Cardiac muscle cell (in vitro differentiated cells and primary cell): Measurements from ENCODE around the gene TMX4. TPM values are rescaled to one million over a fixed set of nuclear protein-coding genes. Genes with fewer than 3 reads are reported as not detected.

Source experiments
- DNase-seq, 2 donors: peaks; one replicate each; pipeline versions ENCODE4 v3.0.0 to v3.0.0-alpha.2; 2010 to 2017; ENCODE audit warnings: low read depth in 1 of 2, low spot score in 1 of 2
- H3K27ac ChIP-seq: fragments of 200-600 bp; sonication (generic); 2 replicates; pipeline ENCODE4 v1.5.1; 2016
- H3K27me3 ChIP-seq: fragments of 200-600 bp; sonication (generic); 2 replicates; pipeline ENCODE4 v1.6.0; 2016; ENCODE audit warnings: control low read depth
- H3K36me3 ChIP-seq: fragments of 200-600 bp; sonication (generic); 2 replicates; pipeline ENCODE4 v1.5.1; 2016; ENCODE audit warnings: control low read depth
- H3K4me1 ChIP-seq: fragments of 200-600 bp; sonication (generic); 2 replicates; pipeline ENCODE4 v1.8.1; 2017; ENCODE audit warnings: low read depth, mild to moderate bottlenecking, mixed run types
- H3K4me3 ChIP-seq: fragments of 200-600 bp; sonication (generic); 2 replicates; pipeline ENCODE4 v1.5.1; 2016; ENCODE audit warnings: mild to moderate bottlenecking
- H3K9me3 ChIP-seq: fragments of 200-600 bp; sonication (generic); 2 replicates; pipeline ENCODE4 v1.5.1; 2017; ENCODE audit warnings: low read depth, mild to moderate bottlenecking, control low read depth
- polyA plus RNA-seq: library from polyadenylated mRNA; unstranded; fragments of >200 nt; fragmentation: Nextera tagmentation; extraction: Ambion mirVana; gene quantifications from 2 replicates; pipeline ENCODE4 v1.2.1, GENCODE V29; 2016
- total RNA-seq: library from RNA; depleted of rRNA; stranded (reverse); fragments of >200 nt; gene quantifications from 2 replicates; pipeline ENCODE4 v1.2.3, GENCODE V29; 2016
- TF ChIP-seq, protein P1 (sequence below): IDR thresholded peaks from 2 replicates; pipeline ENCODE4 v1.5.1; 2012; ENCODE audit warnings: low read depth, mild to moderate bottlenecking, low read length

Gene TMX4
- total and polyA plus RNA-seq, 2 experiments from 2014 or later, result 34.8 to 42.2 TPM

DNA sequence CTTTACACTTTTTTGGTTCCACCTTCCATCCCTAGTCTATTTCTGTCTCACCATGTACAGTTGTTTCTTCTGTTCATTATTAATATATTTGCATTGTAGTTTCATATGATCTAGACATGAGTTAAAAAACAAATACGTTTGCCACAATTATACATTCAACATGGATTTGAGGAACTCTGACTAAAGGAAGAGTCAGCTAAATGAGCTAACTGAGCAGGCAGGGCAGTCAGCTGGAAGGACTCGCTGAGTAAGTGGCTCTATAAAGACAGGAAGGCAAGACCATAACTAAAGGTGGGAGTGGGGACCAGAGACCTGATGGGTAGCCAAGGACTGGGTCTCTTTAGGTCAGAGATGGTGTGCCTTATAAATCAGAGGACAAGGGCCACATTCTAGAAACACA lies 26.3 kb downstream of the TMX4 start:
- H3K27me3 ChIP-seq, result no peaks in the 10 kb centered on the region
- DNase-seq, result no peak
- no peaks in the 10 kb centered on the region for H3K9me3 ChIP-seq
- no peak overlapping the region for H3K4me3 ChIP-seq
- H3K36me3 ChIP-seq, result peaks cover 23% of the 10 kb centered on the region
- TF ChIP-seq, protein P1, sequence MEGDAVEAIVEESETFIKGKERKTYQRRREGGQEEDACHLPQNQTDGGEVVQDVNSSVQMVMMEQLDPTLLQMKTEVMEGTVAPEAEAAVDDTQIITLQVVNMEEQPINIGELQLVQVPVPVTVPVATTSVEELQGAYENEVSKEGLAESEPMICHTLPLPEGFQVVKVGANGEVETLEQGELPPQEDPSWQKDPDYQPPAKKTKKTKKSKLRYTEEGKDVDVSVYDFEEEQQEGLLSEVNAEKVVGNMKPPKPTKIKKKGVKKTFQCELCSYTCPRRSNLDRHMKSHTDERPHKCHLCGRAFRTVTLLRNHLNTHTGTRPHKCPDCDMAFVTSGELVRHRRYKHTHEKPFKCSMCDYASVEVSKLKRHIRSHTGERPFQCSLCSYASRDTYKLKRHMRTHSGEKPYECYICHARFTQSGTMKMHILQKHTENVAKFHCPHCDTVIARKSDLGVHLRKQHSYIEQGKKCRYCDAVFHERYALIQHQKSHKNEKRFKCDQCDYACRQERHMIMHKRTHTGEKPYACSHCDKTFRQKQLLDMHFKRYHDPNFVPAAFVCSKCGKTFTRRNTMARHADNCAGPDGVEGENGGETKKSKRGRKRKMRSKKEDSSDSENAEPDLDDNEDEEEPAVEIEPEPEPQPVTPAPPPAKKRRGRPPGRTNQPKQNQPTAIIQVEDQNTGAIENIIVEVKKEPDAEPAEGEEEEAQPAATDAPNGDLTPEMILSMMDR, result no peak
- no peak overlapping the region for H3K27ac ChIP-seq
- no peaks in the 10 kb centered on the region for H3K4me1 ChIP-seq

DNA sequence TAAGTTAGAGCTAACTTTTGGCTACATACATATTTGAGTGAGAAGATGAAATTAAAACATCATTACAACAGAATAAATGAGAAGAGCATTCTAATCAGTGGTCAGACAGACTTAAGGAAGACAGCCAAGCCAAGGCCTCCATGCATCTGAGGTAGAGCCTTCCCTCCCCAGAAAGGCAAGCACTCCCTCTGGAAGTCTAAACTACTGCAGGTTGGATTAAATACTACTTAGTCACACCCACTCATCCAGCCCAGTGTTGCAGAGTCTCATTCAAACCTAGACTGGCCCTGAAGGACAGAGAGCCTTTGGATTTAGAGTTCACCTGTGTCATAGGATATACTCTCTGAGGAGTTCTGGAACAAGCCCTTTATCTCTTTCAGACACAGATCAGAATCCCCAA lies 29.2 kb downstream of the TMX4 start:
- no peaks in the 10 kb centered on the region for H3K27me3 ChIP-seq
- H3K4me1 ChIP-seq, result no peaks in the 10 kb centered on the region
- no peaks in the 10 kb centered on the region for H3K9me3 ChIP-seq
- no peak overlapping the region for H3K4me3 ChIP-seq
- no peak for DNase-seq
- peaks cover 25% of the 10 kb centered on the region for H3K36me3 ChIP-seq
- H3K27ac ChIP-seq, result no peak overlapping the region
- TF ChIP-seq, protein P1, result no peak

DNA sequence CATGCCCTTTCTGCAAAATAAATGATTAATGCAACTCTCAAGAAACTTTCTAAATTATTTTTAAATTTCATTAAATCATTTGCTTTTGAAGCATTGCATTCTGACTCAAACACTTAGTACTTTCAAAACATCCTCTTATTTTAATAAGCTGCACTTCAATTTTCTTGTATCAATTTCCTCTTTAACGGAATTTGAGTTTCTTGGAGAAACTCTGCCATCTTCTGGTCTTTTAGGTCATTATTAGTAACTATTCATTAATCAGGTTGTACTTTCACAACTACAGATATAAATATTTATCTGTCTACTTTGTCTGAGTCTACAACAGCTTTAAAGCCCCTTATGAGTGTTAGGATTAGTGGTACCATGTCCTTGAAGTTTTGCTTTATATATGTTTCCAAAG lies 30.2 kb downstream of the TMX4 start:
- peak in 1 of 2 donors; percentile 11 for DNase-seq
- Histone ChIP-seq H3K9me3 (no peaks in the 10 kb centered on the region), H3K4me1 (no peaks in the 10 kb centered on the region), H3K4me3 (no peak overlapping the region), H3K27me3 (no peaks in the 10 kb centered on the region), H3K36me3 (peaks cover 22% of the 10 kb centered on the region), H3K27ac (no peak overlapping the region)
- TF ChIP-seq, protein P1, result no peak

DNA sequence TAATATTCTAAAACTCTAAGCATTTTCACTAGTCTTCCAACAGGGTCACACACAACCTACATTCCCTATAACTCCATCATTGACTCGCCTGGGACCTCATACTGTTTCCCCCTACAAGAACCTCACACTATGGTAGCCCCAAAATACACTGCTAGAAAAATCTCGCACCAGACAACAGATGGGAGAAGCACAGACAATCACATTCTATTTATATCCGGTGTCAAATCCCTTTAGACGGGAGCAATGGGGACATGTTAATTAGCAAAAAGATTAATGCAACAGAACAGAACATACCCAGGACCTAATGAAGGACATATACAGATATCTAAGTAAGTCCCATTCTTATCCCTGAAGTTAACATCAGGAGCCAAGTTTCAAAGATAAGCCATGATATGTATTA lies 33.6 kb downstream of the TMX4 start:
- Histone ChIP-seq H3K9me3 (no peaks in the 10 kb centered on the region), H3K4me3 (no peak overlapping the region), H3K36me3 (peaks cover 26% of the 10 kb centered on the region), H3K27me3 (no peaks in the 10 kb centered on the region), H3K4me1 (no peaks in the 10 kb centered on the region), H3K27ac (no peak overlapping the region)
- TF ChIP-seq, protein P1, result no peak
- no peak for DNase-seq

DNA sequence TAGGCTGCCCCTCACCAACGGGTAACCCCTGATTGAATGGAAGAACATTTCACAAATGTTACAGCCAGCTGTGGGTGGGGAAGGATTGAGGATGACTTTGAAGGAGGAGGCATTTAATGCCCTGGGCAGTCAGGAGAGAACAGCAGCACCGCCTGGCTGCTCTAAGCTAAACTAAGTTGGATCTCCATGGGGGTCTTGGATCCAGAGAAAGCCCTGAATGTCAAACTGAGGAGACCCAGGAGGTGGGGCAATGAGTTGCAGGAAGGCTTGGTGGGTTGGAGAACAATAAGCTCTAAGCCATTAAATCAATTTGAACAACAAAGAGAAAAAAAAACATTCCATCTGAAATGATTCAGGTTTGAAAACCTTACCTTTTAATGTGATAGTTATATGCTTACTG lies 35.4 kb downstream of the TMX4 start:
- DNase-seq, result no peak
- Histone ChIP-seq H3K4me1 (no peaks in the 10 kb centered on the region), H3K27me3 (no peaks in the 10 kb centered on the region), H3K36me3 (peaks cover 21% of the 10 kb centered on the region), H3K4me3 (no peak overlapping the region), H3K9me3 (no peaks in the 10 kb centered on the region), H3K27ac (no peak overlapping the region)
- TF ChIP-seq, protein P1, result no peak

DNA sequence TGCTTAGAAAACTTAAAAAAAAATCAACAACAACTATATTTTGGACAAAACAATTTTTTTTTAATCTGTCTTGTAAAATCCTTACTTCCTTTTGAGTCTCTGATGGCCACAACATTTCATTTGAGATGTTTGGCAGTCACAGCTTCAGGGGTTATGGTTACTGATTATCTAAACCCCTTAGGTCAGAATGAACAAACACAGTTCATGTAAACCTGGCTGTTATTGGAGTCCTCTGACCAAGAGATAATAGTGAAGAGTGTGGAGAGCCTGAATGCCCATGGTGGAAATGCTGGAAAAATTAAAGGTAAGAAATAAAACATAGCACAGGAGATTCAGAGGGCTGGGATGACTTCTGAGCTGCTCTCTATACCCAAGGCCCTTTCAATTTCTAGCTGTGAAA lies 38.2 kb downstream of the TMX4 start:
- H3K4me1 ChIP-seq, result no peaks in the 10 kb centered on the region
- TF ChIP-seq, protein P1, result no peak
- H3K9me3 ChIP-seq, result no peaks in the 10 kb centered on the region
- no peak overlapping the region for H3K27ac ChIP-seq
- no peaks in the 10 kb centered on the region for H3K27me3 ChIP-seq
- peaks cover 18% of the 10 kb centered on the region for H3K36me3 ChIP-seq
- DNase-seq, result no peak
- H3K4me3 ChIP-seq, result no peak overlapping the region
